NB4 (cell line): ENCODE measurements around the gene ABCA4.

Experiments
- CTCF ChIP-seq: IDR thresholded peaks from one replicate; pipeline ENCODE4 v1.5.1; 2012; ENCODE audit warnings: low read depth, low read length
- POLR2A ChIP-seq: IDR thresholded peaks from 2 replicates; pipeline ENCODE4 v1.6.1; 2011; ENCODE audit warnings: mild to moderate bottlenecking; ENCODE audit not compliant: insufficient read length; ENCODE audit errors: extremely low read depth

GRCh38 chr1:94130851-94131595 is 10.1 kb upstream of the ABCA4 start:
- TF ChIP-seq CTCF, result no peak
- no peak for TF ChIP-seq POLR2A
